GM18498 (cell line): ENCODE data around the gene DYRK1A.

ENCODE experiments used
- ATAC-seq: cut with Tn5 transposase; IDR thresholded peaks from one replicate; pipeline ENCODE4 v1.9.1; 2021; ENCODE audit warnings: mild to moderate bottlenecking, moderate library complexity; ENCODE audit not compliant: unreplicated experiment

Gene DYRK1A

GRCh38 chr21:37474342-37474741 is 107.8 kb downstream of the DYRK1A start:
- no peak for ATAC-seq

GRCh38 chr21:37475186-37475868 is 108.8 kb downstream of the DYRK1A start:
- ATAC-seq = no peak

GRCh38 chr21:37478794-37479193 is 112.2 kb downstream of the DYRK1A start:
- no peak for ATAC-seq

GRCh38 chr21:37483776-37484175 is 117.2 kb downstream of the DYRK1A start:
- no peak for ATAC-seq

GRCh38 chr21:37484535-37485474 is 118.2 kb downstream of the DYRK1A start:
- ATAC-seq = no peak

- ATAC-seq = no peak
These were observed 123.0 kb downstream of the DYRK1A start for GRCh38 chr21:37489553-37489952.

- ATAC-seq = no peak
These were observed 123.5 kb downstream of the DYRK1A start for GRCh38 chr21:37490084-37490483.

- no peak for ATAC-seq
These were observed 130.4 kb downstream of the DYRK1A start for GRCh38 chr21:37496972-37497371.

- no peak for ATAC-seq
These were observed 132.1 kb downstream of the DYRK1A start for GRCh38 chr21:37498664-37499063.

GRCh38 chr21:37502947-37503346 is 136.4 kb downstream of the DYRK1A start:
- no peak for ATAC-seq

GRCh38 chr21:37503848-37504467 is 137.4 kb downstream of the DYRK1A start:
- ATAC-seq = no peak

- ATAC-seq = no peak
These were observed 139.4 kb downstream of the DYRK1A start for GRCh38 chr21:37505963-37506362.

GRCh38 chr21:37507716-37508115 is 141.1 kb downstream of the DYRK1A start:
- no peak for ATAC-seq

- ATAC-seq = no peak
These were observed 141.8 kb downstream of the DYRK1A start for GRCh38 chr21:37508341-37508740.

GRCh38 chr21:37509802-37510393 is 143.3 kb downstream of the DYRK1A start:
- no peak for ATAC-seq

- ATAC-seq = no peak
These were observed 145.3 kb downstream of the DYRK1A start for GRCh38 chr21:37511848-37512247.

- no peak for ATAC-seq
These were observed 146.8 kb downstream of the DYRK1A start for GRCh38 chr21:37513383-37513782.

GRCh38 chr21:37514038-37514667 is 147.6 kb downstream of the DYRK1A start:
- ATAC-seq = no peak

- ATAC-seq = no peak
These were observed 150.4 kb downstream of the DYRK1A start for GRCh38 chr21:37516998-37517397.

GRCh38 chr21:37520801-37521200 is 154.2 kb downstream of the DYRK1A start:
- no peak for ATAC-seq

GRCh38 chr21:37521658-37522057 is 155.1 kb downstream of the DYRK1A start:
- ATAC-seq = no peak
